K562 (cell line): ENCODE results near the gene CHAMP1. TPM values are rescaled to one million over a fixed set of nuclear protein-coding genes. Genes with fewer than 3 reads are reported as not detected.

Source experiments
- ATAC-seq: fragments of 200-7000 bp; cut with Tn5 transposase; 3 replicates; pipeline ENCODE4 v1.9.1; 2020; ENCODE audit warnings: moderate library complexity
- Bru-seq: library from RNA; stranded (reverse); fragments of 400-500 nt; gene quantifications from one replicate; lab custom pipeline; 2021; lab: Mats Ljungman, UMichigan
- BruChase-seq, 2 experiments: library from RNA; stranded (reverse); fragments of 400-500 nt; gene quantifications; one replicate each; lab custom pipeline; 2021; lab: Mats Ljungman, UMichigan
- BruUV-seq: library from RNA; stranded (reverse); fragments of 400-500 nt; replicated peaks from 2 replicates; lab custom pipeline; 2021; lab: Mats Ljungman, UMichigan
- CTCF ChIA-PET: fragments of 300-600 bp; formaldehyde crosslinking; extraction: SDS; loops from one replicate; lab custom pipeline; 2021; ENCODE audit warnings: low intra/inter-chr PET ratio; lab: Yijun Ruan, JAX
- POLR2A ChIA-PET: fragments of 300-600, 350-650 bp; sonication (Branson Sonifier 250); formaldehyde crosslinking; extraction: SDS; loops from one replicate; lab custom pipeline; 2021; ENCODE audit warnings: antibody characterized with exemption, inconsistent platforms; lab: Yijun Ruan, JAX
- DNase-seq, 4 experiments: peaks; one replicate each; pipeline versions ENCODE4 v3.0.0 to v3.0.0-alpha.2; 2011 to 2018; ENCODE audit warnings: low spot score in 3 of 4, mixed read lengths in 3 of 4; ENCODE audit errors: extremely low read depth in 1 of 4
- FAIRE-seq: peaks from 2 replicates; lab custom pipeline; 2011; peaks lifted over from hg19 to GRCh38; lab: Jason Lieb, UNC
- H2AFZ ChIP-seq: 2 replicates; pipeline ENCODE4 v1.6.0; 2011; ENCODE audit warnings: low read depth, low read length, control low read depth, inconsistent platforms
- H3K27ac ChIP-seq: fragments of 200-600 bp; 3 replicates; pipeline ENCODE4 v1.8.0; 2011; ENCODE audit warnings: low read depth, mild to moderate bottlenecking, control low read depth, inconsistent platforms, low read length, moderate library complexity, mixed read lengths; ENCODE audit errors: extremely low read depth
- H3K27me3 ChIP-seq, 2 experiments: fragments of 300-600 bp in 1 of 2; 2 replicates in 1 of 2; 3 replicates in 1 of 2; pipeline versions ENCODE4 v1.6.0 to v1.8.0; 2011; ENCODE audit warnings: inconsistent platforms in 2 of 2, low read length in 2 of 2, mild to moderate bottlenecking in 1 of 2, mixed read lengths in 1 of 2, moderate library complexity in 1 of 2; ENCODE audit not compliant: control insufficient read depth in 2 of 2, insufficient read depth in 2 of 2
- H3K36me3 ChIP-seq: fragments of 300-600 bp; 3 replicates; pipeline ENCODE4 v1.8.0; 2011; ENCODE audit warnings: mild to moderate bottlenecking, low read length, inconsistent platforms; ENCODE audit not compliant: control insufficient read depth, insufficient read depth
- H3K4me1 ChIP-seq, 2 experiments: fragments of 200-600 bp in 1 of 2; replicated peaks in 1 of 2; 2 replicates in 1 of 2; 3 replicates in 1 of 2; pipeline versions ENCODE4 v1.5.1 to v1.8.0; 2011; ENCODE audit warnings: inconsistent platforms in 2 of 2, low read length in 2 of 2, mild to moderate bottlenecking in 1 of 2, mixed read lengths in 1 of 2, moderate library complexity in 1 of 2; ENCODE audit not compliant: control insufficient read depth in 2 of 2, insufficient read depth in 2 of 2
- H3K4me2 ChIP-seq: 2 replicates; pipeline ENCODE4 v1.6.1; 2011; ENCODE audit warnings: low read length, control low read depth, inconsistent platforms, mixed read lengths; ENCODE audit not compliant: insufficient read depth
- H3K4me3 ChIP-seq: fragments of 200-600 bp; sonication (generic), shearing (Covaris generic); 2 replicates; pipeline ENCODE4 v1.5.1; 2016; ENCODE audit warnings: control low read depth, inconsistent platforms
- H3K79me2 ChIP-seq: fragments of 200-600 bp; 3 replicates; pipeline ENCODE4 v1.8.0; 2011; ENCODE audit warnings: low read length, inconsistent platforms; ENCODE audit not compliant: control insufficient read depth, insufficient read depth
- H3K9ac ChIP-seq, 2 experiments: 2 replicates each; pipeline versions ENCODE4 v1.6.0 to v1.6.1; 2011; ENCODE audit warnings: low read depth in 2 of 2, low read length in 2 of 2, control low read depth in 1 of 2, inconsistent platforms in 1 of 2, mild to moderate bottlenecking in 1 of 2, mixed read lengths in 1 of 2; ENCODE audit not compliant: insufficient read depth in 1 of 2
- H3K9me1 ChIP-seq: one replicate; pipeline ENCODE4 v1.6.0; 2011; ENCODE audit warnings: inconsistent platforms, mild to moderate bottlenecking, low read length, moderate library complexity; ENCODE audit not compliant: control insufficient read depth, insufficient read depth
- H3K9me3 ChIP-seq: replicated peaks from 2 replicates; pipeline ENCODE4 v1.5.1; 2011; ENCODE audit warnings: low read depth, low read length, inconsistent platforms; ENCODE audit not compliant: control insufficient read depth, insufficient read depth
- H4K20me1 ChIP-seq: replicated peaks from 2 replicates; pipeline ENCODE4 v1.6.1; 2011; ENCODE audit warnings: low read length, inconsistent platforms, mixed read lengths; ENCODE audit not compliant: control insufficient read depth, insufficient read depth
- CXXC5 ChIP-seq: fragments of 250-450 bp; sonication (Bioruptor Pico); IDR thresholded peaks from 2 replicates; pipeline ENCODE4 v1.8.0; 2022; ENCODE audit warnings: inconsistent platforms, mild to moderate bottlenecking, moderate library complexity
- RBM25 ChIP-seq: fragments of 200-400 bp; formaldehyde crosslinking; IDR thresholded peaks from 2 replicates; pipeline ENCODE4 v1.6.1; 2018; ENCODE audit warnings: low read length, low read depth, moderate library complexity; ENCODE audit not compliant: severe bottlenecking
- WGBS: fragments of 100-300 bp; shearing (Covaris generic); methylation state at CpG from one replicate; pipeline ENCODE4 v1.1.6; 2016; ENCODE audit warnings: low coverage, mixed read lengths; ENCODE audit not compliant: insufficient coverage; ENCODE audit errors: missing lambda C conversion rate; 5-methylcytosine and 5-hydroxymethylcytosine counted together
- in situ Hi-C: fragments of 300-500 bp; cut with MboI; formaldehyde crosslinking; loops from 4 replicates; pipeline ENCODE4 v1.15.0; 2018; ENCODE audit warnings: inconsistent platforms, mixed read lengths
- intact Hi-C: fragments of 100-400 bp; cut with micrococcal nuclease; formaldehyde crosslinking; loops from 2 replicates; pipeline ENCODE4 v1.14.2; 2022
- long read RNA-seq, 3 experiments: library from polyadenylated mRNA in 2 of 3; library from RNA in 1 of 3; unstranded in 2 of 3; stranded (forward) in 1 of 3; transcript quantifications; one replicate each; pipeline ENCODE4 v2.0.0, GENCODE V29; 2019 to 2022
- polyA minus RNA-seq, 3 experiments: library from RNA; depleted of rRNA, polyadenylated mRNA; stranded (reverse); fragments of >200 nt; gene quantifications; 2 replicates each; pipeline ENCODE4 v1.2.3, GENCODE V29; 2011
- polyA plus RNA-seq, 8 experiments: library from polyadenylated mRNA; depleted of rRNA in 4 of 8; stranded (reverse) in 5 of 8; unstranded in 3 of 8; fragments of >200 nt; fragmentation: Nextera tagmentation in 2 of 8; fragmentation: Illumina TruSeq in 1 of 8; extraction: Ambion mirVana in 2 of 8; extraction: Trizol in 1 of 8; gene quantifications; 2 replicates each; pipeline versions ENCODE4 v1.2.1 to v1.2.3, GENCODE V29; 2011 to 2014; ENCODE audit warnings: inconsistent platforms in 1 of 8, missing spikeins in 1 of 8
- total RNA-seq, 7 experiments: library from RNA; depleted of rRNA in 6 of 7; stranded (reverse); fragments of >200 nt in 6 of 7; fragmentation: Illumina TruSeq in 2 of 7; extraction: Trizol in 2 of 7; gene quantifications; 2 replicates each; pipeline versions ENCODE4 v1.2.1 to v1.2.3, GENCODE V29; 2011 to 2021; ENCODE audit warnings: low replicate concordance in 1 of 7
- TF ChIP-seq, protein P1 (sequence below), 2 experiments: fragments of 200-800 bp in 1 of 2; sonication (Bioruptor generic) in 1 of 2; sonication (generic) in 1 of 2; formaldehyde crosslinking in 1 of 2; IDR thresholded peaks in 1 of 2; conservative IDR thresholded peaks in 1 of 2; 2 replicates each; pipeline versions ENCODE4 v1.5.0 to v1.6.1; 2016 to 2020; ENCODE audit warnings: missing compliant biosample characterization in 1 of 2, missing genetic modification characterization in 1 of 2, missing genetic modification reagents in 1 of 2
- TF ChIP-seq, protein P2 (sequence below): fragments of 250-450 bp; sonication (Bioruptor Pico); IDR thresholded peaks from 2 replicates; pipeline ENCODE4 v1.9.0; 2021; ENCODE audit warnings: mild to moderate bottlenecking, inconsistent platforms

Gene CHAMP1, protein sequence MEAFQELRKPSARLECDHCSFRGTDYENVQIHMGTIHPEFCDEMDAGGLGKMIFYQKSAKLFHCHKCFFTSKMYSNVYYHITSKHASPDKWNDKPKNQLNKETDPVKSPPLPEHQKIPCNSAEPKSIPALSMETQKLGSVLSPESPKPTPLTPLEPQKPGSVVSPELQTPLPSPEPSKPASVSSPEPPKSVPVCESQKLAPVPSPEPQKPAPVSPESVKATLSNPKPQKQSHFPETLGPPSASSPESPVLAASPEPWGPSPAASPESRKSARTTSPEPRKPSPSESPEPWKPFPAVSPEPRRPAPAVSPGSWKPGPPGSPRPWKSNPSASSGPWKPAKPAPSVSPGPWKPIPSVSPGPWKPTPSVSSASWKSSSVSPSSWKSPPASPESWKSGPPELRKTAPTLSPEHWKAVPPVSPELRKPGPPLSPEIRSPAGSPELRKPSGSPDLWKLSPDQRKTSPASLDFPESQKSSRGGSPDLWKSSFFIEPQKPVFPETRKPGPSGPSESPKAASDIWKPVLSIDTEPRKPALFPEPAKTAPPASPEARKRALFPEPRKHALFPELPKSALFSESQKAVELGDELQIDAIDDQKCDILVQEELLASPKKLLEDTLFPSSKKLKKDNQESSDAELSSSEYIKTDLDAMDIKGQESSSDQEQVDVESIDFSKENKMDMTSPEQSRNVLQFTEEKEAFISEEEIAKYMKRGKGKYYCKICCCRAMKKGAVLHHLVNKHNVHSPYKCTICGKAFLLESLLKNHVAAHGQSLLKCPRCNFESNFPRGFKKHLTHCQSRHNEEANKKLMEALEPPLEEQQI
- 20.2 and 38.7 TPM in 2 replicates for total RNA-seq (2011; cell fraction: chromatin; rRNA removed; ENCODE audit: low replicate concordance)
- 11.8 and 13.4 TPM in 2 replicates for total RNA-seq (2011; cell fraction: nucleolus; rRNA removed)
- 25.7 and 37.6 TPM in 2 replicates for total RNA-seq (2011; cell fraction: nucleoplasm; rRNA removed)
- total RNA-seq (2014; rRNA removed), result 15.3 and 16.6 TPM in 2 replicates
- 14.2 and 14.6 TPM in 2 replicates for total RNA-seq (2014; rRNA removed; fragmentation: Illumina TruSeq; extraction: Trizol)
- total RNA-seq (2015; rRNA removed; fragmentation: Illumina TruSeq; extraction: Trizol), result 11.7 and 13.4 TPM in 2 replicates
- total RNA-seq (2021), result 30.8 and 32.4 TPM in 2 replicates
- polyA plus RNA-seq (2011; rRNA removed), result 17.3 and 24.2 TPM in 2 replicates
- polyA plus RNA-seq (2011; cell fraction: cytosol; rRNA removed), result 30.1 and 30.3 TPM in 2 replicates
- polyA plus RNA-seq (2011; cell fraction: nucleus; rRNA removed), result 18.4 and 22.0 TPM in 2 replicates
- 21.9 and 24.0 TPM in 2 replicates for polyA plus RNA-seq (2012)
- 35.8 and 40.6 TPM in 2 replicates for polyA plus RNA-seq (2014; fragmentation: Illumina TruSeq; extraction: Trizol)
- under 1 TPM; 0.70 to 0.84 TPM for polyA plus RNA-seq (2014; fragmentation: Nextera tagmentation; extraction: Ambion mirVana)
- 21.7 and 26.7 TPM in 2 replicates for polyA plus RNA-seq (2014; rRNA removed)
- 14.3 and 17.2 TPM in 2 replicates for polyA minus RNA-seq (2011; rRNA and poly(A)+ RNA removed)
- polyA minus RNA-seq (2011; cell fraction: cytosol; rRNA and poly(A)+ RNA removed), result 14.4 and 16.6 TPM in 2 replicates
- 12.0 and 13.0 TPM in 2 replicates for polyA minus RNA-seq (2011; cell fraction: nucleus; rRNA and poly(A)+ RNA removed)
- Bru-seq, nascent RNA, result percentile 90 among the genes with signal in this experiment
- BruChase-seq, experiment 1, labeled RNA remaining after a 2-hour chase, result percentile 86 among the genes with signal in this experiment
- percentile 85 among the genes with signal in this experiment for BruChase-seq, experiment 2, labeled RNA remaining after a 6-hour chase
- long read RNA-seq, experiment 1, full-length matches to known transcripts, result 12 of 12 reads
- long read RNA-seq, experiment 1, partial matches to known transcripts, result 0 of 12 reads
- long read RNA-seq, experiment 1, other reads (novel, unspliced or antisense), result 0 of 12 reads
- long read RNA-seq, experiment 2, full-length matches to known transcripts, result 32 of 32 reads
- long read RNA-seq, experiment 2, partial matches to known transcripts, result 0 of 32 reads
- long read RNA-seq, experiment 2, other reads (novel, unspliced or antisense), result 0 of 32 reads
- long read RNA-seq, experiment 3, partial matches to known transcripts, result 0 of 4 reads
- long read RNA-seq, experiment 3, other reads (novel, unspliced or antisense), result 2 of 4 reads

DNA sequence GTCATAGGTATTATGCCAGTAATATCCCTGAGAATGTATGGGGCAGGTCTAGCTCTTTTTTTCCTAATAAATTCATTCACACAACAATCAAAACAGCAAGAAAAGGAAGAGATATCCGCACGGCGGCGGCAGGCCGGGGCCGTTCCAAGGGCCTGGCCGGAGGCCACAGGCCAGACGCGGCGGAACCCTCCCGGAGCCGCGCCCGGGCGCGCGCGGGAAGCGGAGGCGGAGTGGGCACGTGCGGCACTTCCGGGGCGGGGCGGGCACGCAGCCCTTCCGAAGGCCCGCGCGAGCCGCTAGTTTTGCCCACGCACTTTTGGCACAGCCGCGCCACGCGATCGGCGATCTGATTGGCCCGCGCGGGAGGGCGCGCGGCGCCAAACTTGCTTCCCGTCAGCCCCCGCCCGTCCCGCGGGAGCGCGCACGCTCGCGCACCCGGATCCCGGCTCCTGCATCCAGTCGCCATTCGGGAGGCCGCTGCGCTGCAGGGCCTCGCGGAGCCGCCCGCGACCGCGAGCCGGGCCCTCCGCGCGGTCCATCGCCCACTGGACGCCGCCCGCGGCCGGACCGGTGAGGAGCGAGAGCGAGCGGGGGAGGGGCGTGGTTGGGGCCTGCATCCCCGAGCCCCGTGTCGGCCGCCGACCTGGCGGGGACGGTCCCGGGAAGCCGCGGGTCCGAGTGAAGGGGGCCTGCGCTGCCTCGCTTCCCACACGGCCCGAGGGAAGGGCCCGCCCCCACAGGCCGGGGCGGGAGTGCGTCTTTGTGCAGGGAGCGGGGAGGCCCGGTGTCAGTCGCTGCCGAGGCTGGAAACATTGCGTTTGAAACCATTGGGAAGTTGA, at the start of gene CHAMP1:
CHAMP1 (plus strand) TSS at position 430 of the 839 bp plus-strand sequence. CDS start 9,340 bp downstream, outside the sequence.
- intact Hi-C loops, result no loop called here
- FAIRE-seq, result peak; percentile 68
- 1% methylated on average over 37 of the region's 107 CpGs for WGBS
- Histone ChIP-seq H3K27me3 (no peaks in the 10 kb centered on the region), H3K9me3 (no peaks in the 10 kb centered on the region), H3K4me1 (peaks cover 11 to 19% of the 10 kb centered on the region in 2 experiments; a peak in 4 of 5 replicates), H3K9ac (peak within 1 kb of the TSS; percentile 88 to 94), H3K9me1 (no peaks in the 10 kb centered on the region), H3K4me3 (peak within 1 kb of the TSS; percentile 75), H3K4me2 (peak within 1 kb of the TSS; percentile 89), H2AFZ (peak within 1 kb of the TSS; percentile 99), H3K36me3 (peaks cover 3% of the 10 kb centered on the region; the same call in 2 of the 3 replicates), H3K79me2 (peaks cover 64% of the 10 kb centered on the region), H3K27ac (peak within 1 kb of the TSS; percentile 77), H4K20me1 (peaks cover 2% of the 10 kb centered on the region; the same call in 1 of the 2 replicates)
- in situ Hi-C loops, result no loop called here
- CTCF ChIA-PET, result no interaction called here
- BruUV-seq, result no TSS peak
- peak; percentile 85 for ATAC-seq
- POLR2A ChIA-PET, result no interaction called here
- peak; percentile 91 to 96 (median 93) for DNase-seq
- TF ChIP-seq CXXC5 (CRISPR knock-in tag) (peak; percentile 99), RBM25 (peak; percentile 76)
- TF ChIP-seq, protein P1, sequence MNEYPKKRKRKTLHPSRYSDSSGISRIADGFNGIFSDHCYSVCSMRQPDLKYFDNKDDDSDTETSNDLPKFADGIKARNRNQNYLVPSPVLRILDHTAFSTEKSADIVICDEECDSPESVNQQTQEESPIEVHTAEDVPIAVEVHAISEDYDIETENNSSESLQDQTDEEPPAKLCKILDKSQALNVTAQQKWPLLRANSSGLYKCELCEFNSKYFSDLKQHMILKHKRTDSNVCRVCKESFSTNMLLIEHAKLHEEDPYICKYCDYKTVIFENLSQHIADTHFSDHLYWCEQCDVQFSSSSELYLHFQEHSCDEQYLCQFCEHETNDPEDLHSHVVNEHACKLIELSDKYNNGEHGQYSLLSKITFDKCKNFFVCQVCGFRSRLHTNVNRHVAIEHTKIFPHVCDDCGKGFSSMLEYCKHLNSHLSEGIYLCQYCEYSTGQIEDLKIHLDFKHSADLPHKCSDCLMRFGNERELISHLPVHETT (CRISPR knock-in tag; conservative IDR thresholded peaks at IDR 0.05 in 1 of 2, IDR thresholded peaks at IDR 0.05 in 1 of 2), result peak in 1 of 2 experiments; percentile 84; a peak in 2 of 4 replicates
- TF ChIP-seq, protein P2, sequence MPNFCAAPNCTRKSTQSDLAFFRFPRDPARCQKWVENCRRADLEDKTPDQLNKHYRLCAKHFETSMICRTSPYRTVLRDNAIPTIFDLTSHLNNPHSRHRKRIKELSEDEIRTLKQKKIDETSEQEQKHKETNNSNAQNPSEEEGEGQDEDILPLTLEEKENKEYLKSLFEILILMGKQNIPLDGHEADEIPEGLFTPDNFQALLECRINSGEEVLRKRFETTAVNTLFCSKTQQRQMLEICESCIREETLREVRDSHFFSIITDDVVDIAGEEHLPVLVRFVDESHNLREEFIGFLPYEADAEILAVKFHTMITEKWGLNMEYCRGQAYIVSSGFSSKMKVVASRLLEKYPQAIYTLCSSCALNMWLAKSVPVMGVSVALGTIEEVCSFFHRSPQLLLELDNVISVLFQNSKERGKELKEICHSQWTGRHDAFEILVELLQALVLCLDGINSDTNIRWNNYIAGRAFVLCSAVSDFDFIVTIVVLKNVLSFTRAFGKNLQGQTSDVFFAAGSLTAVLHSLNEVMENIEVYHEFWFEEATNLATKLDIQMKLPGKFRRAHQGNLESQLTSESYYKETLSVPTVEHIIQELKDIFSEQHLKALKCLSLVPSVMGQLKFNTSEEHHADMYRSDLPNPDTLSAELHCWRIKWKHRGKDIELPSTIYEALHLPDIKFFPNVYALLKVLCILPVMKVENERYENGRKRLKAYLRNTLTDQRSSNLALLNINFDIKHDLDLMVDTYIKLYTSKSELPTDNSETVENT, result no peak
